Left hindlimb (tissue), 1 donor: ENCODE results near the gene FBXL19.

Source experiments
- DNase-seq: peaks from one replicate; pipeline ENCODE4 v3.0.0-alpha.2; 2018

FBXL19 gene

GRCh38 chr16:30947859-30948666, 24.7 kb downstream of the FBXL19 start:
- peak; percentile 97 for DNase-seq

- DNase-seq, result peak; percentile 83
Measured at GRCh38 chr16:30948667-30949649, 25.6 kb downstream of the FBXL19 start, which contains the start of gene ORAI3. TSS of gene ORAI3 (plus strand) at chr16:30949068. CDS start at chr16:30949290, 222 bp downstream.

- peak; percentile 82 for DNase-seq
Measured at GRCh38 chr16:30949650-30950515, 26.5 kb downstream of the FBXL19 start.

GRCh38 chr16:30950516-30951065, 27.2 kb downstream of the FBXL19 start:
- DNase-seq, result no peak

GRCh38 chr16:30951193-30951592, 27.8 kb downstream of the FBXL19 start:
- no peak for DNase-seq

GRCh38 chr16:30951750-30952149, 28.4 kb downstream of the FBXL19 start:
- DNase-seq, result no peak

GRCh38 chr16:30953111-30953510, 29.7 kb downstream of the FBXL19 start:
- no peak for DNase-seq

- peak; percentile 78 for DNase-seq
Measured at GRCh38 chr16:30953511-30954124, 30.2 kb downstream of the FBXL19 start.

- DNase-seq, result no peak
Measured at GRCh38 chr16:30954993-30955392, 31.6 kb downstream of the FBXL19 start.

- DNase-seq, result peak; percentile 90
Measured at GRCh38 chr16:30956601-30957455, 33.5 kb downstream of the FBXL19 start.

GRCh38 chr16:30957456-30958174, 34.2 kb downstream of the FBXL19 start, which contains the start of gene SETD1A:
TSS of gene SETD1A (plus strand) at chr16:30957754. CDS start at chr16:30958732, 978 bp downstream.
- peak; percentile 97 for DNase-seq

- peak; percentile 80 for DNase-seq
Measured at GRCh38 chr16:30958175-30959079, 35.1 kb downstream of the FBXL19 start.

GRCh38 chr16:30961384-30961783, 38.0 kb downstream of the FBXL19 start:
- DNase-seq, result no peak

GRCh38 chr16:30963925-30964511, 40.6 kb downstream of the FBXL19 start:
- no peak for DNase-seq

- DNase-seq, result no peak
Measured at GRCh38 chr16:30964574-30965226, 41.3 kb downstream of the FBXL19 start.

- no peak for DNase-seq
Measured at GRCh38 chr16:30965436-30965835, 42.1 kb downstream of the FBXL19 start.

GRCh38 chr16:30966033-30966619, 42.8 kb downstream of the FBXL19 start:
- no peak for DNase-seq
